ENCODE measurements around the gene KRT6C.

KRT6C gene

DNA sequence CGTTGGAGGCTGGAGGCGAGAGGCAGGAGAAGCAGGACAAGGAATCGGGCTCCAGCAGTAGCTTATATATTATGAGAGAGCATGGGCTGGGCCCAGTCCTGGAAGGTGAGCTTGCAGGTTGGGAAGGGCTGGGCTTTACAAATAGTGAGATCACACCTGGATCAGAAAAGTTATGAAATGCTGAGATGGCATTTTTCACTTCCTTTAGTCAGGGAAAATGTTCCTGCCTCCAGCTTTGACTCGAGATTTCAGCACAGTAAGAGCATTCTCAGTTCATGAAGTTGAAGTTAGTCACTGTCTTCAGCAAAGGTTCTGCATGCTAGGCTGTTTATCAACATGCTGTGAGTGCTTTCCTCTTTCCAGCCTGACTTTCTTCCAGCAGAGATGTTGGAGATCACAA is at the start of gene KRT6C:
Gene KRT6C (minus strand): TSS at position 38 of the 400 bp plus-strand sequence. CDS start 68 bp downstream, outside the sequence.
- TF ChIP-seq, protein P1, sequence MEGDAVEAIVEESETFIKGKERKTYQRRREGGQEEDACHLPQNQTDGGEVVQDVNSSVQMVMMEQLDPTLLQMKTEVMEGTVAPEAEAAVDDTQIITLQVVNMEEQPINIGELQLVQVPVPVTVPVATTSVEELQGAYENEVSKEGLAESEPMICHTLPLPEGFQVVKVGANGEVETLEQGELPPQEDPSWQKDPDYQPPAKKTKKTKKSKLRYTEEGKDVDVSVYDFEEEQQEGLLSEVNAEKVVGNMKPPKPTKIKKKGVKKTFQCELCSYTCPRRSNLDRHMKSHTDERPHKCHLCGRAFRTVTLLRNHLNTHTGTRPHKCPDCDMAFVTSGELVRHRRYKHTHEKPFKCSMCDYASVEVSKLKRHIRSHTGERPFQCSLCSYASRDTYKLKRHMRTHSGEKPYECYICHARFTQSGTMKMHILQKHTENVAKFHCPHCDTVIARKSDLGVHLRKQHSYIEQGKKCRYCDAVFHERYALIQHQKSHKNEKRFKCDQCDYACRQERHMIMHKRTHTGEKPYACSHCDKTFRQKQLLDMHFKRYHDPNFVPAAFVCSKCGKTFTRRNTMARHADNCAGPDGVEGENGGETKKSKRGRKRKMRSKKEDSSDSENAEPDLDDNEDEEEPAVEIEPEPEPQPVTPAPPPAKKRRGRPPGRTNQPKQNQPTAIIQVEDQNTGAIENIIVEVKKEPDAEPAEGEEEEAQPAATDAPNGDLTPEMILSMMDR (conservative IDR thresholded peaks at IDR 0.05; ENCODE audit: control insufficient read depth, insufficient read depth, low read depth, low read length) = no peak
- no peak within 1 kb of the TSS for H3K4me3 ChIP-seq (ENCODE audit: control insufficient read depth, low read depth, low read length)
- DNase-seq (ENCODE audit: low read depth) = no peak

DNA sequence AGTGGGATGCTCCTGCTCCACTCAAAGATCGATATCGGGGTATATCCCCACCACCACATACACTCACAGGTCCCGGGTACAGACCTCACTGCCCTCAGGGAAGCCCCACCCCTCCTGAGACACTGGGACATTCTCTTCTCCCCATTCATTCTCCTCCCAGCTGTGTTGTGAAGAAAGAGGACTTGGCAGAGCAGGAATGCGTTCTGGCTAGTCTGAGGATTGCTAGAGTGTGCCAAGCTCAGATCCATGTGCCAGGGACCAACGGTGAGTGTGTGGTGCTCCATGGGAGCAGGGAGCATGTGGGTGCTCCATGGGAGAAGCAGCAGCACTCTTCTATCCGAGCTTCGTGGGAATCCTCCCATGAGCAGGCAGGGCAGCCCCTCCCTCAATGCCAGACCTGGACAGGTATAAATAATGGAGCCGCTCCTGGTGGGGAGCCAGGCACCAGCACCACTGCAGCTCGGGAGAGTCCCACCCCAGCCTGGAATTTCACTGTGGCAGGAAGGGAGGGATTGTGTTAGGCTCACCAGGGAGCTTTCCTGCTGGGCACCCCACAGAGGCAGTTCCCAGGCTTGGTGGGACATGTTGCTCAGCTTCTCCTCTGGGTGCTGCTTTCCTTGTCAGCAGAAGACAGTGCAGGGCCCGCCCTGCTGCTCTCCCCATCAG is 48.9 kb upstream of the KRT6C start:
- DNase-seq (ENCODE audit: low read depth) = no peak
- no peak overlapping the region for H3K4me3 ChIP-seq (ENCODE audit: control insufficient read depth, low read depth, low read length)
- TF ChIP-seq, protein P1 (conservative IDR thresholded peaks at IDR 0.05; ENCODE audit: control insufficient read depth, insufficient read depth, low read depth, low read length) = no peak

DNA sequence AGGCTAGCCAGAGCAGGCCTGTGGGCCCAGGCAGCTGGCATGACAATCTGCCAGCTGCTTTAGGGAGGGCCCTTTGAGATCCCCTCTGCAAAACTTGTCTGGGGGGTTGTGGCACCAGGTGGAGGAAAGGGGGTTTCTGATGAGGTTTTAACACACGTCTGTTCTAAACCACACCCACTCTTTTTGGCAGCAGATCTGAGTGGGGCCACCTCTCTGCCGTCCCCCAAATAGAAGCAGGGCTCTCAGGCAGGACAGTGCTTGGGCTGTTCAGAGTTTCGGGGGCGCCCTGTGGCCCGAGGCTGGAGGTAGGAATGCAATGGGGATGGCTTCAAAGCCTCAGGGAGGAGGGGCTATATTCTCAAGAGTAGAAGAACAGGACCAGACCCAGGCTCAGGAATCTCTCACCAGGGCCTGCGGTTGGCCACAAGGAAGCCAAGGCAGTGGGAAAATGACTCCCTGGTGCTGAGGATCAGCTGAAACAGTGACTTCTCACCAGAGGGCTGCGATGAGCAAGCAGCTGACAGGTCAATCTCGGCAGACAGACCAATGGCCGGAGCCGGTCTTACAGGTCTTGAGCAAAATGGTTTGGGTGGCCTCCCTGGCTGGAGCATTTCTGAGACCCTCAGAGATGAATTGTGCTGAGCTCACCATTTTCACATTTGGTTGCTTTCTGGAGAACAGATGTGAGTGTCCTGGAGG is 48.1 kb upstream of the KRT6C start:
- DNase-seq (ENCODE audit: low read depth) = peak; percentile 23
- no peak overlapping the region for H3K4me3 ChIP-seq (ENCODE audit: control insufficient read depth, low read depth, low read length)
- TF ChIP-seq, protein P1 (conservative IDR thresholded peaks at IDR 0.05; ENCODE audit: control insufficient read depth, insufficient read depth, low read depth, low read length) = no peak

DNA sequence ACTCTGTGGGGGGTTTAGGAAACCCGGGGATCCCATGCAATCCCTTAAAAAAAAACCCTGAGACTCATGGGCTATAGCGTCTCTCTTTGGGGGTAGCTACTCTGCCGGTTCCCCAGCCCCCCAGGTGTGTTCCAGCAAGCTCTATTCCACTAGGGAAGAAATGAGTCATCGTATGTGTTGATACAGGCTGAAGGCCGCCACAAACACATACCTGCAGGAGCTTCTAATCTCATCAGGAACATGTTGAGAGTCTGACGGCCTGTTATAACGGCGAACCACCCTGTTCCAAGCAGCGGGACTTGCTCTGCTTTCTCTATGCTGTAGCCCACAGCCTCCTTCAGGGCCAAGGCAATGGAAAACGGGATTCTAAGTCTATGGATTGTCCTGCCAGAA is 47.6 kb upstream of the KRT6C start:
- no peak overlapping the region for H3K4me3 ChIP-seq (ENCODE audit: control insufficient read depth, low read depth, low read length)
- DNase-seq (ENCODE audit: low read depth) = no peak
- TF ChIP-seq, protein P1 (conservative IDR thresholded peaks at IDR 0.05; ENCODE audit: control insufficient read depth, insufficient read depth, low read depth, low read length) = no peak

DNA sequence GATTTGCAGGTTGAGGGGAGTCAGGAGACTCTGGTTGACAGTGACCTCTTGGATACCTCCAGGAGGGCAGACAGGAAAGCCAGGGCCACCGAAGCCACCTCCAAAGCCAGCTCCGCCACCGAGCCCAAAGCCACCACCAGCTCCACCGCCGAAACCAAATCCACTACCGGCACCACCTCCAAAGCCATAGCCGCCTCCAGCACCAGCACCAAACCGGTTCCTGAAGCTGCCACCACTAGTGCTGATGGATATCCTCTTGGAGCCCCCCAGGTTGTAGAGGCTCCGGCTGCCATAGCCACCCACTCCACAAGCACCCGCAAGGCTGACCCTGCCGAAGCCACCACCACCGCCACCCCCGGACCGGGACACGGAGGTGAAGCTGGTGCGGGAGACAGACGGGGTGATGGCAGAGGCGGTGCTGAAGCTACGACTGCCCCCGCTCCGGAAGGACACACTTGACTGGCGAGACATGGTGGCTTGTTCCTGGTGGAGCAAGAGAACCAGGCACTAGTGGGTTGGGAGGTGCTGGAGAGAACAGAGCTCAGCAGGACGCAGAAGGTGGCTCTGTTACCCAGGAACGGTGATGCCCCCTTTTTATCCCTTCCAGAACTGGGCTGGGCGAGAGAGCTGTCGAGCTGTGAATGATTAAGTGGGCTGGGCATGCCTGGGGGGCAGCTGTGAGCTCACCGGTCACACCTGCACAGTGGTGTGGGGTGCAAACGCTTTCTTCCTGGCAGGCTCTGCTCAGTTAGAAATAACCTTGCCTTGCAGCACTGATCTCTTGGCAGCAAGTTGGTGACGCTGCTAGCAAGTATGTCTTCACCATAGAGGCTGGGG is 46.4 kb upstream of the KRT6C start, which contains the start of gene KRT5:
Gene KRT5 (minus strand): TSS at position 569 of the 837 bp plus-strand sequence. CDS start 98 bp downstream, at position 471.
- TF ChIP-seq, protein P1 (conservative IDR thresholded peaks at IDR 0.05; ENCODE audit: control insufficient read depth, insufficient read depth, low read depth, low read length) = no peak
- no peak for DNase-seq (ENCODE audit: low read depth)

DNA sequence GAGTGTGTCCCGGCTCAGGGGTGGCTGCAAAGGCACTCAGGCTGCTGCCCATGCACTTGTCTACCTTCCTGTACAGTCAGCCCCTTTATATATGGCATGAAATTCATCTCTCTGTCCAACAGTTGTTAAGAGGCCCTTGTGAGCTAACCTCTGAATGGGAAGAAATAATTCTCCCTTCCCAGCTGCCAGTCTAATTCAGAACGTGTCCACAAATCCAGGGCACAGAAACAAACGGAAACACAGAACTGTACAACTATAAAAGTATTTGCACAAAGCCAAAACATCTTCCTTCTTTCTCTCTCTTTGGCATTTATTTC is 45.7 kb upstream of the KRT6C start:
- TF ChIP-seq, protein P1 (conservative IDR thresholded peaks at IDR 0.05; ENCODE audit: control insufficient read depth, insufficient read depth, low read depth, low read length) = no peak
- DNase-seq (ENCODE audit: low read depth) = no peak
- H3K4me3 ChIP-seq (ENCODE audit: control insufficient read depth, low read depth, low read length) = no peak overlapping the region

More for the DNA sequence above, 46.4 kb upstream of the KRT6C start, which contains the start of gene KRT5:
- H3K4me3 ChIP-seq (ENCODE audit: control insufficient read depth, low read depth, low read length) = no peak within 1 kb of the TSS

Data from fibroblast of mammary gland (primary cell).